SK-N-SH treated with all-trans-retinoic acid at 6 μM for 48 hours (cell line): Measurements from ENCODE around the gene TRIM46.

Experiments
- CREB5 ChIP-seq: fragments of 250-450 bp; sonication (Bioruptor Pico); IDR thresholded peaks from 2 replicates; pipeline ENCODE4 v1.5.1; 2020; ENCODE audit warnings: low read depth, mild to moderate bottlenecking, moderate library complexity
- PATZ1 ChIP-seq: fragments of 250-450 bp; sonication (Bioruptor Pico); IDR thresholded peaks from 2 replicates; pipeline ENCODE4 v1.8.0; 2020; ENCODE audit warnings: mild to moderate bottlenecking, moderate library complexity, borderline replicate concordance
- PPARA ChIP-seq: fragments of 250-450 bp; sonication (Bioruptor Pico); IDR thresholded peaks from 2 replicates; pipeline ENCODE4 v1.5.0; 2020; ENCODE audit warnings: mild to moderate bottlenecking, borderline replicate concordance
- RARB ChIP-seq: fragments of 250-450 bp; sonication (Bioruptor Pico); IDR thresholded peaks from 2 replicates; pipeline ENCODE4 v1.8.0; 2021; ENCODE audit warnings: mild to moderate bottlenecking, moderate library complexity
- SNAI2 ChIP-seq: fragments of 250-450 bp; sonication (Bioruptor Pico); IDR thresholded peaks from 2 replicates; pipeline ENCODE4 v1.5.0; 2020; ENCODE audit warnings: mild to moderate bottlenecking, moderate library complexity
- ZFP30 ChIP-seq: fragments of 450-650 bp; formaldehyde crosslinking; IDR thresholded peaks from 2 replicates; pipeline ENCODE4 v1.5.0; 2022; ENCODE audit warnings: mild to moderate bottlenecking, moderate library complexity
- ZNF70 ChIP-seq: fragments of 450-650 bp; formaldehyde crosslinking; IDR thresholded peaks from 2 replicates; pipeline ENCODE4 v1.5.0; 2020; ENCODE audit warnings: mild to moderate bottlenecking, moderate library complexity

GRCh38 chr1:155175927-155176371 lies 2.3 kb downstream of the TRIM46 start:
- no peak for TF ChIP-seq RARB (CRISPR knock-in tag)
- TF ChIP-seq PPARA (CRISPR knock-in tag), result no peak
- no peak for TF ChIP-seq PATZ1 (CRISPR knock-in tag)
- no peak for TF ChIP-seq CREB5 (CRISPR knock-in tag)
- no peak for TF ChIP-seq ZFP30 (CRISPR knock-in tag)
- no peak for TF ChIP-seq SNAI2 (CRISPR knock-in tag)
- TF ChIP-seq ZNF70 (CRISPR knock-in tag), result no peak
